Panc1 (cell line): ENCODE data around the gene CCDC77. TPM values are rescaled to one million over a fixed set of nuclear protein-coding genes. Genes with fewer than 3 reads are reported as not detected.
"Not testable (repeated sequence)": the region's sequence is repeated elsewhere in the genome, so short reads cannot be mapped to it uniquely, and the experiment has no call there.

Source experiments
- ATAC-seq: fragments of 200-7000 bp; cut with Tn5 transposase; 2 replicates; pipeline ENCODE4 v1.9.1; 2020; ENCODE audit warnings: mild to moderate bottlenecking, moderate library complexity
- BruUV-seq: library from RNA; stranded (reverse); fragments of 400-500 nt; replicated peaks from 2 replicates; lab custom pipeline; 2021; lab: Mats Ljungman, UMichigan
- CTCF ChIA-PET: fragments of 300-600 bp; sonication (Branson Sonifier 250); formaldehyde crosslinking; loops from one replicate; lab custom pipeline; 2022; ENCODE audit warnings: antibody characterized with exemption; lab: Charles Lee
- POLR2A ChIA-PET: fragments of 300-600 bp; sonication (Branson Sonifier 250); formaldehyde crosslinking; loops from one replicate; lab custom pipeline; 2022; ENCODE audit warnings: antibody characterized with exemption; lab: Charles Lee
- DNase-seq: peaks from one replicate; pipeline ENCODE4 v3.0.0-alpha.2; 2010; ENCODE audit warnings: low read depth, low spot score
- H3K27ac ChIP-seq: 2 replicates; pipeline ENCODE4 v1.5.1; 2011; ENCODE audit warnings: mild to moderate bottlenecking, low read length, inconsistent platforms
- H3K27me3 ChIP-seq: fragments of 200-500 bp; sonication (Bioruptor generic); 2 replicates; pipeline ENCODE4 v1.6.0; 2014; ENCODE audit warnings: low read length, inconsistent platforms; ENCODE audit not compliant: control insufficient read depth, insufficient read depth
- H3K36me3 ChIP-seq: fragments of 200-500 bp; sonication (Bioruptor generic); 2 replicates; pipeline ENCODE4 v1.5.1; 2014; ENCODE audit warnings: inconsistent platforms, mild to moderate bottlenecking, low read length, moderate library complexity; ENCODE audit not compliant: control insufficient read depth, insufficient read depth
- H3K4me1 ChIP-seq: 2 replicates; pipeline ENCODE4 v1.5.1; 2011; ENCODE audit warnings: inconsistent platforms, mild to moderate bottlenecking, low read length, moderate library complexity; ENCODE audit not compliant: control insufficient read depth, insufficient read depth
- H3K4me3 ChIP-seq, 2 experiments: 2 replicates each; pipeline ENCODE4 v1.5.1; 2011 to 2012; ENCODE audit warnings: low read depth in 2 of 2, low read length in 2 of 2, mild to moderate bottlenecking in 2 of 2, inconsistent platforms in 1 of 2, moderate library complexity in 1 of 2
- H3K9me3 ChIP-seq: fragments of 200-500 bp; sonication (Bioruptor generic); 2 replicates; pipeline ENCODE4 v1.5.1; 2014; ENCODE audit warnings: low read depth, mild to moderate bottlenecking, inconsistent platforms, low read length, moderate library complexity; ENCODE audit not compliant: control insufficient read depth, insufficient read depth
- CTCF ChIP-seq: fragments of 450-650 bp; IDR thresholded peaks from 2 replicates; pipeline ENCODE4 v1.5.1; 2017; ENCODE audit warnings: mild to moderate bottlenecking
- POLR2AphosphoS5 ChIP-seq: IDR thresholded peaks from 2 replicates; pipeline ENCODE4 v1.6.1; 2012; ENCODE audit warnings: mild to moderate bottlenecking, low read depth, low read length, moderate library complexity
- REST ChIP-seq, 2 experiments: IDR thresholded peaks; 2 replicates each; pipeline ENCODE4 v1.6.1; 2011 to 2012; ENCODE audit warnings: low read depth in 2 of 2, control low read depth in 1 of 2, low read length in 1 of 2, mild to moderate bottlenecking in 1 of 2, moderate library complexity in 1 of 2; ENCODE audit not compliant: insufficient read depth in 1 of 2
- SIN3A ChIP-seq: IDR thresholded peaks from 2 replicates; pipeline ENCODE4 v1.6.1; 2012; ENCODE audit warnings: low read depth, mild to moderate bottlenecking, low read length, moderate library complexity, borderline replicate concordance; ENCODE audit not compliant: insufficient read depth
- TCF7L2 ChIP-seq: IDR thresholded peaks from 2 replicates; pipeline ENCODE4 v1.6.1; 2011; ENCODE audit warnings: mild to moderate bottlenecking, low read depth, low read length, inconsistent platforms
- in situ Hi-C: cut with HindIII; loops from 2 replicates; pipeline ENCODE4 v1.10.0; 2016; ENCODE audit warnings: low sequenced_read_pairs, low pct_unique_long_range_greater_than_20kb
- intact Hi-C: fragments of 100-400 bp; cut with micrococcal nuclease; formaldehyde crosslinking; loops from one replicate; pipeline ENCODE4 v1.10.0; 2022; ENCODE audit not compliant: unreplicated experiment
- total RNA-seq: library from RNA; stranded (reverse); gene quantifications from one replicate; pipeline ENCODE4 v1.2.1, GENCODE V29; 2021; ENCODE audit not compliant: unreplicated experiment

The CCDC77 gene
- total RNA-seq, 1 experiment from 2014 or later, result 9.8 TPM

DNA sequence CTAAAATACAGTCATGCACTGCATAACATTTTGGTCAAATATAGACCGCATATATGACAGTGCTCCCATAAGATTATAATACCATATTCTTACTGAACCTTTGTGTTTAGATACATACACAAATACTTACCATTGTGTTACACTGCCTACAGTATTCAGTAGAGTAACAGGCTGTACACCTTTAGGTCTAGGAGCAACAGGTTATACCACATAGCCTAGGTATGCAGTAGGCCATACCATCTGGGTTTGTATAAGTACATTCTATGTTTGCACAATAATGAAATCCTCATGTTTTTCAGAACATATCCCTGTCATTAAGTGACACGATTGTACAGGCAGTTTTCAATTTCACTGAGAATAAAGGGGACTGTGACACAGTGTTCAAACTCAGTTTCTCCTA is 34.6 kb upstream of the CCDC77 start:
- H3K36me3 ChIP-seq, result peaks cover 4% of the 10 kb centered on the region
- in situ Hi-C loops (no loop called here), intact Hi-C loops (no loop called here)
- no peaks in the 10 kb centered on the region for H3K27me3 ChIP-seq
- CTCF ChIA-PET, result no interaction called here
- no peak overlapping the region for H3K27ac ChIP-seq
- DNase-seq, result no peak
- H3K9me3 ChIP-seq, result no peaks in the 10 kb centered on the region
- TF ChIP-seq CTCF, result no peak
- TF ChIP-seq POLR2AphosphoS5, result no peak
- no peak for TF ChIP-seq TCF7L2
- TF ChIP-seq REST (IDR thresholded peaks at IDR 0.05; ENCODE audit: insufficient read depth in 1 of 2, low read depth in 2 of 2, low read length in 1 of 2), result no peak
- TF ChIP-seq SIN3A, result no peak
- POLR2A ChIA-PET, result no interaction called here
- BruUV-seq, result no TSS peak
- H3K4me1 ChIP-seq, result no peaks in the 10 kb centered on the region
- no peak overlapping the region for H3K4me3 ChIP-seq
- ATAC-seq, result no peak

GRCh38 chr12:367972-368371 is 33.5 kb upstream of the CCDC77 start:
- CTCF ChIA-PET, result no interaction called here
- Histone ChIP-seq H3K4me1 (no peaks in the 10 kb centered on the region), H3K27ac (no peak overlapping the region), H3K4me3 (no peak overlapping the region), H3K36me3 (no peaks in the 10 kb centered on the region; the same call in 1 of the 2 replicates), H3K9me3 (no peaks in the 10 kb centered on the region), H3K27me3 (no peaks in the 10 kb centered on the region)
- in situ Hi-C loops (no loop called here), intact Hi-C loops (no loop called here)
- DNase-seq (no peak), ATAC-seq (no peak)
- POLR2A ChIA-PET, result no interaction called here
- TF ChIP-seq CTCF, result no peak
- TF ChIP-seq TCF7L2, result no peak
- no peak for TF ChIP-seq REST (IDR thresholded peaks at IDR 0.05; ENCODE audit: insufficient read depth in 1 of 2, low read depth in 2 of 2, low read length in 1 of 2)
- no peak for TF ChIP-seq POLR2AphosphoS5
- TF ChIP-seq SIN3A, result no peak
- BruUV-seq, result no TSS peak

DNA sequence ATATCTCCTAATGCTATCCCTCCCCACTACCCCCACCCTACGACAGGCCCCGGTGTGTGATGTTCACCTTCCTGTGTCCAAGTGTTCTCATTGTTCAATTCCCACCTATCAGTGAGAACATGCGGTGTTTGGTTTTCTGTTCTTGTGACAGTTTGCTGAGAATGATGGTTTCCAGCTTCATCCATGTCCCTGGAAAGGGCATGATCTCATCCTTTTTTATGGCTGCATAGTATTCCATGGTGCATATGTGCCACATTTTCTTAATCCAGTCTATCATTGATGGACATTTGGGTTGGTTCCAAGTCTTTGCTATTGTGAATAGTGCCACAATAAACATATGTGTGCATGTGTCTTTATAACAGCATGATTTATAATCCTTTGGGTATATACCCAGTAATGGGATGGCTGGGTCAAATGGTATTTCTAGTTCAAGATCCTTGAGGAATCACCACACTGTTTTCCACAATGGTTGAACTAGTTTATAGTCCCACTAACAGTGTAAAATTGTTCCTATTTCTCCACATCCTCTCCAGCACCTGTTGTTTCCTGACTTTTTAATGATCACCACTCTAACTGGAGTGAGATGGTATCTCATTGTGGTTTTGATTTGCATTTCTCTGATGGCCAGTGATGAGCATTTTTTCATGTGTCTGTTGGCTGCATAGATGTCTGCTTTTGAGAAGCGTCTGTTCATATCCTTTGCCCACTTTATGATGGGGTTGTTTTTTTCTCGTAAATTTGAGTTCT is 30.5 kb upstream of the CCDC77 start:
- H3K9me3 ChIP-seq, intact Hi-C loops, H3K27ac ChIP-seq, H3K27me3 ChIP-seq, BruUV-seq, in situ Hi-C loops, DNase-seq, POLR2A ChIA-PET, CTCF ChIA-PET, H3K4me3 ChIP-seq, ATAC-seq, H3K36me3 ChIP-seq, H3K4me1 ChIP-seq: not testable (repeated sequence)
